HG03039 (cell line): ENCODE measurements around the gene PDE10A.

Experiments
- ATAC-seq: cut with Tn5 transposase; IDR thresholded peaks from one replicate; pipeline ENCODE4 v1.9.1; 2021; ENCODE audit warnings: mild to moderate bottlenecking, moderate library complexity; ENCODE audit not compliant: unreplicated experiment

The PDE10A gene

DNA sequence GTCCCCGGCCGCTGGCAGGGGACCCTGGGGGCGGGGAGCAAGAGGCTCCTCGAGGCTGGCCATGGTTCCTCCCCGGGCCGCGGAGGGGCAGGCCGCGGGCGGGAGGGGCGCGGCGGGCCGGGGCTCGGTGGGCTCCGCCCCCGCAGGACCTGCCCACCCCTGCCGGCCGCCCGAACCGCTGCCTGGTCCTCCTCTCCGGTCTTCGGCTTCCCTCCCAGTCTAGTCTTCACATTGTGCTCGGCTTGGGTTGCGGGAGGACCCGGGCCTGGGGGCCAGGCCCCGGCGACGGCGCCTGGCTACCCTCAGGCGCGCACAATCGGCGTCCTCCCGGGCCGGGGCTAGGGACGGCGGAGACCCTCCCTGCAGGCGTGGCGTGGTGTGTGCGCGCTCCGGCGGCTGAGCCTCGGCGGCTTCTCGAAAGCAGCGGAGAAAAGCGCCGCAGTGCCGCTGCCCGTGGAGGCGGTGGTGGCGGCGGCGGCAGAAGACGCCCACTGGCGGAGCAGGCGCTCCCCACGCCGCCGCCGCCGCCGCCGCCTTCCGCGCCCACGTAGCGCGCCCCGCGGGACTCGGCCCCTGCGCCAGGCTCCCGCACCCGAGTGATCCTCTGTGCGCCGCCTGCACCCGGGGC is at the start of gene PDE10A:
Gene PDE10A (minus strand): TSS at position 493 of the 628 bp plus-strand sequence. CDS start 430 bp downstream, at position 63.
- no peak for ATAC-seq

DNA sequence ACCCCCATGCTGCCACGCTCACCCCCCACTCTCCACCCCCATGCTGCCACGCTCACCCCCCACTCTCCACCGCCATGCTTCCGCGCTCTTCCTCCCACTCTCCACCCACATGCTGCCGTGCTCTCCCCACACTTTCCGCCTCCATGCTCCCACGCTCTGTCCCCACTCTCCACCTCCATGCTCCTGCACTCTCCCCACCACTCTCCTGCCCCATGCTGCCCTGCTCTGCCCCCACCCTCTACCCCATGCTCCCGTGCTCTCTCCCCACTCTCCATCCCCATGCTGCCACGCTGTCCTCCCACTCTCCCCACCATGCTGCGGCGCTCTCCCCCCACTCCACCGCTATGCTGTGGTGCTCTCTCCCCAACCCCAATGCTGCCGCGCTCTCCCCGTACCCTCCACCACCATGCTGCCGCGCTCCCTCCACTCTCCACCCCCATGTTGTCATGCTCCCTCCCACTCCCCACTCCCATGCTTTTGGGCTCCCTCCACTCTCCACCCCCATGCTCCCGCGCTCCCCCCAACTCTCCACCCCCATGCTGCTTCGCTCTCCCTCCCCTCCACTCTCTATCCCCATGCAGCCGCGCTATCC is 46.0 kb upstream of the PDE10A start:
- ATAC-seq = no peak

DNA sequence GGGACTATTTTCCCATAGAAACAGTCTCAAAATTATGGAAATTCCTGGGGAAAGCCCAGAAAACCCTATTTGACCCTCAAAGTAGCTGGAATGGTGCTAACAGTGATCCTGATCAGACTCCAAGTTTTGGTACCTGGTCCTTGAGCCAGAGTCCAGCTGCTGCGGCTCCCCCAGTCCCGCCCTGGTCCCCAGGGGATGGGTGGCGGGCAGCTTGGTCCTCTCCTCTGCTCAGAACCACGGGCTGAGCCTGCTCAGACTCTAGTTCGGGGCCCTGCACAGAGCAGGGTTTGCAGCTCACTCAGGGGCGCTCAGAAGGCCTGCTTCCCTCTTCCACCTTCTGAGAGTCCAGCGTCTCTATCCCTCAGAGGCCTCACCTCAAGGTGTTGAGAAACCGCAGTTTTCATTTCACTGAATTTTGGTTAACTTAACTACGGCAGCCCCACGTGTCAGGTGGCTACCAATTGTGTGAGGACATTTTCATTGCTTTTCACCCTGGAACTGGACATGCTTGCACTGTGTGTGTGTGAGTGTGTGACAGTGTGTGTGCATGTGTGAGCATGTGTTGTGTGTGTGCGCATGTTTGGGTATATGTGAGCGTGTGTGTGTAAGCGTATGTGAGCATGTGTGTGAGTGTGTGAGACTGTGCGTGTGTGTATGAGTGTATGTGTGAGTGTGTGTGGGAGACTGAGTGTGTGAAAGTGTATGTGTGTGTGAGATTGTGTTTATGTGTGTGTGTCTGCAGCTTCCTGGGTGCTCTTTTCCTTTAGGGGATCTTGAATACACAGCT is 44.2 kb upstream of the PDE10A start:
- ATAC-seq = no peak

DNA sequence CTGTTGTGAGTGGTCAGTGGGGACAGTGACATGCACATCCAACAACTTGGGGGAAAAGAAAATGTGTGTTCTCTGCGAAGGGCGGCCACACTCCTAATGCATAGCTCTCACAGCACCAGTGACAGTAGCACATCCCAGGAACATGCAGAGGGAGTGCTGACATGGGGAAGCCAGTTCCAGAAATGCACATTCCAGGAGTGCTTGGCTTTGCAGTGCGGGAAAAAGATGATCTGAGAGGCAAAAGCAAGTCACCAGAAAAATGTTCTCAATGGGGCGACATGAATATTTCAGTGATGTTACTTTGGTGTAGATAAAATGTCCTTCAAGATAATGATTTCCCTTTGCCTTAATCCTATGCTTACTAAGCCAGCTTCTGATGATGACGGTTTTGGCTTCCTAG is 42.9 kb upstream of the PDE10A start:
- no peak for ATAC-seq

DNA sequence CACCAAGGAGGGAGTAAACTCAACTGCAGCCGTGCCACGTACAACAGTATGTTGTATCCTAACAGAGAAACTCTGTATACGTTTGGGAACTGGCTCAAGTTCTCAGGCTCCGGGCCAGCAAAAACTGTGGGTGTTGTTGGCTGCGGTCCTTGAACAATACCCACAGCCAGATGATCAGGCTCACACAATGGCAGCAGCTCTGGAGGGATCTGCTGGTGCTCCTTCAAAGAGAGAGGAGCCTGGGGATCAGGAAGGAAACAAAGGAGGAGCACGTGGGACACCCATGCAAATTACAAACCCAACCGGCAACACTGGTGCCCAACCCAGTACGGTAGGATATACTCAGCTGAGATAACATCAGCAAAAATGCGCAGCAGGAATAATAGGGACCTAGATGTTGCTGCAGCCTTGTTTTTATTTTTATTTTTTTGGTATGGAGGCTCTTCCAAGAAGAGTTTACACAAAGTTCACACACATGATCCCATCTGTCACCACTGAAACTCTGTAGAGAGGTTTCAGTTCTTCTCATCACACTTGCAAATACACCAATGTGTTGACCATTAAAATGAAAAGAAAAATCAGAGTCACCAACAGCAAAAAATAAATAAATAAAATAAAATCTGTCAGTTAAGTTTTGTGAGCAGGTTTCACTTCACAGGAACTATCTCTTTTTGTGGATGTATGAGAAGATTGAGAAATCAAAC is 41.2 kb upstream of the PDE10A start:
- ATAC-seq = no peak

GRCh38 chr6:165702669-165703068 is 39.6 kb upstream of the PDE10A start:
- no peak for ATAC-seq

- ATAC-seq = no peak
Observed at GRCh38 chr6:165701564-165702354, 38.7 kb upstream of the PDE10A start.

- no peak for ATAC-seq
Observed at GRCh38 chr6:165701005-165701404, 38.0 kb upstream of the PDE10A start.

GRCh38 chr6:165698868-165699267 is 35.8 kb upstream of the PDE10A start:
- ATAC-seq = no peak

DNA sequence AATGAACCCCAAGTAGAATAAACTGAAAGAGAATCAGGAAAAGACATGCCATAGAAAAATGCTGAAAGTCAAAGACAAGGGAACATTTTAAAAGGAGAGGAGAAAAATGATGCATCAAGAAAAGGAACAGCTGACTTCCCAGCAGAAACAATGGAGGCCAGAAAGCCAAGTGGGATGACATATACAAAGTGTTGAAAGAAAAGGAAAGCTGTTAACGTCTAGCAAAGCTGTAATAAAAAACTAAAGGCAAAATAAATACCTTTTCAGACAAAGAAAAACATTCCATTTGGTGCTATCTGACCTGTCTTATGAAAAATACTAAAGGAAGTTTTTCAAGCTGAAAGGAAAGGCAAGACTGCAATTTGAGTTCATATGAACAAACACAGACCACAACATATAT is 34.1 kb upstream of the PDE10A start:
- no peak for ATAC-seq

DNA sequence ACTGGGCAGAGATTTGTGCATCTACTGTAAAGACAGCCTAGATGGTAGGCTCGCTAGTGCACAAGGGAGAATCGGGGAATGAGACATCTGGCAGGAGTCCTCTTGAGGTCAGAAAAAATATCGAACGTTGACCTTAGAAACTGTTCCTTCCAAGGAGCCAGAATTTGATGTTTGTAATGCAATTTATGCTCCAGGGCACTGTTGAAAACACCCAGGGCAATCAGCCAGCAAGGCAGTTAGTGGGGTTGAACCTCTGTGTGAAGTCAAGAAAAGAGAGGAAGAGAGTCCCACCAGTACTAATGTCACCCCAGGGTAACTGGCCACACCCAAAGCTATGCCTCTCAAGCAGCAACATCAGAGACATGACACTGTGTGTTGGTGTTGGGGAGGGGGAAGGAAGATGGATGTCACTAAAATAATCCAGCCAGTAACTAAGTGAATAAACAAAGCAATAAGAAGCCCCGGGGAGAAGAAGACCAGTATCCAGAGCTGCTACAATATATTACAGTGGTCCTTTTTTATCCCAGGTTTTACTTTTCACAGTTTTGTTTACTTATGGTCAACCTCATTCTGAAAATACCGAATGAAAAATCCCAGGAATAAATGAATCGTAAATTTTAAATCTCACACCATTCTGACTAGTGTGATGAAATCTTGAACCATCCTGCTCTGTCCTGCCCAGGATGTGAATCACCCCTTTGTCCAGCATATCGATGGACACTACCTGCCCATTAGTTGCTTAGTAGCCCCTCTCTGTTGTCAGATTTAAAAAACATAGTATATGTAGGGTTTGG is 32.9 kb upstream of the PDE10A start:
- ATAC-seq = no peak

- no peak for ATAC-seq
Observed at GRCh38 chr6:165694296-165694695, 31.3 kb upstream of the PDE10A start.

- ATAC-seq = no peak
Observed at GRCh38 chr6:165692106-165692653, 29.1 kb upstream of the PDE10A start.

- ATAC-seq = no peak
Observed at GRCh38 chr6:165689699-165690098, 26.7 kb upstream of the PDE10A start.

DNA sequence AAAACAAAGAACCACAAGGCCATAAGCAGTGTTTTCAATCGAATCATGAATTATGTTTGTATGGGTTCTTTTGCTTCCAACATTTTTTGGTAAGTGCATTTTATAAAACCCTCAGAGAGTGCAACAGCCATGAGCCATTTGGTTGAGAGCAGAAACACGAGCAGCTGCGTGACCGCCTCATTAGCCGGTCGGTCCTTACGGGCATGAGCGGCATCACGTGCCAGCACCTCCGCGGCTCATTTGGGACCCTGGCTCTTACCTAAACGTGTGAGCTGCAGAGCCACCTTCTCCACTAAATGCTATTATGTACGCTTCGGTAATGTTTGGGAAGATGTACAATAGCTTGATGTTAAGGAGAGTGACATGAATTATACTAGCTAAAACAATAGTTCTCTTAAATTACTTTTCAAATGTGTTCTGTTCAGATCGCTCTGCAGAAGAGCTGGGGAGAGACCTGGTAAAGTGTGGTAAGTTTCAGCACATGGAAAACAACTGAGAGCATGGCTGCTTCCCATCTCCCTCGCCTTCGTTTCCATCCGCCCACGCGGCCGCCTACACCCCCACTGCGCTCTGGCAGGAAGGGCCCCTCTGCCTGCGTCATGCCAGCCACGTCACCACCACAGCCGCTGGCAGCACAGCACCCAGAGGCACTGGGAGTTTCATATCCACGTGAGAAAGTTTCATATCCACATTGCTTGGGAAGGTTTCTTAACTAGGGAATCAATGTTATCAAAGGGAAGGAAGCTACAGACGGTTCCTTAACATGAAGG is 23.7 kb upstream of the PDE10A start:
- ATAC-seq = no peak

DNA sequence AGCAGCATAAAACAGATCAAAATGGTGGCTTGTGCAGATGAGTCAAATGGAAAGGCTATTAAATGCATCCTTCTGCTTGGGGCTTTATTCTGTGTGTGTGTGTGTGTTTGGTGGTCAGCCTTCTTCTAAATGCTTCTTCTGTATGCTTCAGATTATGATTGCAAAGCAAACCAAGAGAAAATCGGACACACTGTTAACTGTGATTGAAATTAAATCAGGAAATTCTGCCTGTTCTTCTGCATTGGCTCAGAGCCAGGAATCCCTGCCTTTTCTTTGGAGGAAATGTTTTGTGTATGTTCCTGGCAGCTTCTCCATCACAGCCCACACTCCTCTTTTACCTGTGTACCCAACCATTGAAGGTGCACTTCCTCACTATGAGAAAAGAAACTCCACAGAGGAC is 22.3 kb upstream of the PDE10A start:
- no peak for ATAC-seq

DNA sequence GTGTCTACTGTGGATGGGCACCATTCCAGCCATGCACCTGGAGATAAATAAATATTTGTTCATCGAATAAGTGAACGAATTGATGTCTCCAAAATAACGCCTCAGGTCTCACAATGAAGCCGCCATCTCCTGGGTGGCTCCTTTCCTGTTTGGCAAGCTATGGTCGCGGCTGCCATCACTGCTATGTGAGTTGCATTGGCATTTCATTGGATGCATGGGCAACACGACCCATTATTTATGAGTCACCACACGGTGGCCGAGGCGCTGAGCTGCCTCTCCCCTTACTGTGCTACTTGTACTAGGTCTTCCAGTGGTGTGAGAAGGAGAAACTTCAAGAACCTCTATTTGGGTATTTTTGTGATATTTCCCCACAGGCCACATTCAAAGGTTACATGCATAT is 21.3 kb upstream of the PDE10A start:
- ATAC-seq = no peak

DNA sequence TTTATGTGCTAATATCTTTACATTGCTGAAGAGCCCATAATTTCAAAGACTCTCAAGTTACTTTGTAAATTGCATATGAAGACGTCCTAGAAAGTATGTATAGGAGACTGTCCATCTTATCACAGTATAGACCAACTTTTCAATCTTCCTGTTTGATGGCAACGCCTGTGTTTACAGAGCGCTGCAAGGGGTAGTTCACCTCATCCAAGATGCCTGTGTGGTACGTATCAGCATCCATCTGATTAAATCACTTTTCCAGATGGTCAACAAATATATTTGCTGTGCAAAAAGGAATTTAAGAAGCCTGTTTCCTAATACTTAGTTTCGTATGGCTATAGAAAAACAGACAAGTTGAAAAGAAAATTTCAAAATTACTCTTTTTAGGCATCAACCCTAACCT is 17.9 kb upstream of the PDE10A start:
- no peak for ATAC-seq

GRCh38 chr6:165679326-165679725 is 16.3 kb upstream of the PDE10A start:
- ATAC-seq = no peak
